ENCODE data around the gene CACNA1G.

Gene CACNA1G

DNA sequence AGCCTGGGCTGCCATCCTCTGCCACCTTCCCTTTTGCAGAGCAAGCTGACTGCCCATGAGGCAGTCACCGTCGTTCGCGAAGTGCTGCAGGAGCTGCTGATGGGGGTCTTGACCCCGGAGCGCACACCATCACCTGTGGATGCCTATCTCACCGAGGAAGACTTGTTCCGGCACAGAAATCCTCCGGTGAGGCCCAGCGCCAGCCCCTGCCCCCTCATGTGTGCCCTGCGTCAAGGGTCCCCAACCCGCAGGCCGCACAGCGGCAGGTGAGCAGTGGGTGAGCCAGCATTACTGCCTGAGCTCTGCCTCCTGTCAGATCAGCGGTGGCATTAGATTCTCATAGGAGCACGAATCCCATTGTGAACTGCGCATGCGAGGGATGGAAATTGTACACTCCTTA, 35.7 kb upstream of the CACNA1G start:
- FAIRE-seq (no peak), DNase-seq (ENCODE audit: insufficient read length, low spot score) (no peak)
- no peak for TF ChIP-seq POLR2A (IDR thresholded peaks at IDR 0.05; ENCODE audit: low read depth, low read length)

DNA sequence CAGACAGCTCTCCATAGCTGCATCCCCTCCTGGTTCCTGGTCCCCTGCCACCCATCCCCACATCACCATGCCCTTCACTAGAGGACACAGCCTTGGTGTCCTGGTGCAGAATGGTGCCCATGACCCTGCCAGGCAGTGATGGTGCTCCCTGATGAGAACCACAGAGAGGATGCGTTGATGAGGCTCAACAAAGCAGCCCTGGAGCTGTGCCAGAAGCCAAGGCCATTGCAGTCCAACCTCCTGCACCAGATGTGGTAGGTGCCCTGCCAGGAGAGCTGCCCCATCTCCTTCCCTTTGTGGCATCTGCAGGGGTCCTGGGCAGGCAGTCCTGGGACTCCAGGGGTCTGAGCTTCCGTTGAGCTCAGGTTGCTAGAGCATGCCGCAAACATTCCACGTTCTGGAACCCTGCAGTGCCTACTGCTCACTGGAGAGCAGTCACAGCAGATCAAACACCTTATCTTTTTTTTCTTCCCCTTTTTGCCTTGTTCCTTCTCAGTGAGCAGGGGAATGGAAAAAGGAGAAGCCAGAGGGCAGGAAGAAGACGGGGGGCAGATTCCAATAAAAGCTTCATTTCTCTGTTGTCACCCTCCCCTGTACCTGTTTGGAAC, 33.3 kb upstream of the CACNA1G start:
- TF ChIP-seq POLR2A (IDR thresholded peaks at IDR 0.05; ENCODE audit: low read depth, low read length): no peak
- no peak for DNase-seq (ENCODE audit: insufficient read length, low spot score)
- FAIRE-seq: no peak

GRCh38 chr17:50527949-50528474, 32.5 kb upstream of the CACNA1G start:
- no peak for TF ChIP-seq POLR2A (IDR thresholded peaks at IDR 0.05; ENCODE audit: low read depth, low read length)
- no peak for FAIRE-seq

DNA sequence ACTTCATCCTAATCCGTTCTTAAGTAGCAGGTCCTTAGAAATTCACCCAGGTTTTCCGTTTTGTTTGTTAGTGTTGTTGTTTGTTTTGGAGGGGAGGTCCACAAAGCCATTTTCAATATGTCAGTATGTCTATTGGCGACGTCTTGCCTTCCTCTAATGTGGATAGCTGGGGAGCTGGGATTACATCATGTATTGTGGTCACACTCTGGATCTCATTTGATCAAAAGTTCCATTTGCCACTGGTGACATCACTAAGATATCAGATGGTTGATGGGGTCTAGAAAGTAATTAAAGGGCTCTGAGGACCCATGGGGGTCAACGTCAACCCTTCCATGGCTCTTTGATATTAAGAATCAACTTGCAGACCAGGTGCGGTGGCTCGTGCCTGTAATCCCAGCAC, 30.7 kb upstream of the CACNA1G start:
- FAIRE-seq (no peak), DNase-seq (ENCODE audit: insufficient read length, low spot score) (no peak)
- TF ChIP-seq POLR2A (IDR thresholded peaks at IDR 0.05; ENCODE audit: low read depth, low read length): no peak

More at GRCh38 chr17:50527949-50528474, 32.5 kb upstream of the CACNA1G start:
- DNase-seq (ENCODE audit: insufficient read length, low spot score): no peak

DNA sequence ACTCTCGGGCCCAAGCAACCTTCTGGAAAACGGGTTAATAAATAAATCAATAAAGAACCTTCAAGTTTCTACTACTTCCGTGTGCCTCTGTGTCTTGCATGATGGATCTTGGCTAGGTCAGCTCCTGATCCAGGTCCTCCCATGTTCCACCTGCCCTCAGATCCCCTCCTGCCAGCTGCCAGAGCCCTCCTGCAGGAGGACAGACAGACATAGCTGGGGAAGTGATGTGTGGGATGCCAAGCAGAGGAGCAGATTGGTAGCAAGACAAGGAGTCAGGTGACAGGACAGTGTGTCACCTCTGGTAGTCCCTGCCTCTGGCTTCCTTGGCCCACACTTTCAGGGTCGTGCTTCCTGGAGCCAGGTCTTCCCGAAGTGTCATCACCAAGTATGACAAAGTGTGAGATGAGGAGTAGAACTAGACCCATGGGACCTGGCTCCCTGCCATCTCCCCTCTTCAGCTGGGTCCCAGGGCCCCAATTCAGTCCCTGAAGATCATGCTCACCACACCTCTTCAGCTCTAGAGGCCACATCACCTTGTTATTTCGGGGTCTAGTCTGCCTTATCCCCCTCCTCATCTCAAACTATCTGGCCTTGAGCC, 29.0 kb upstream of the CACNA1G start:
- no peak for FAIRE-seq
- no peak for DNase-seq (ENCODE audit: insufficient read length, low spot score)
- TF ChIP-seq POLR2A (IDR thresholded peaks at IDR 0.05; ENCODE audit: low read depth, low read length): no peak

DNA sequence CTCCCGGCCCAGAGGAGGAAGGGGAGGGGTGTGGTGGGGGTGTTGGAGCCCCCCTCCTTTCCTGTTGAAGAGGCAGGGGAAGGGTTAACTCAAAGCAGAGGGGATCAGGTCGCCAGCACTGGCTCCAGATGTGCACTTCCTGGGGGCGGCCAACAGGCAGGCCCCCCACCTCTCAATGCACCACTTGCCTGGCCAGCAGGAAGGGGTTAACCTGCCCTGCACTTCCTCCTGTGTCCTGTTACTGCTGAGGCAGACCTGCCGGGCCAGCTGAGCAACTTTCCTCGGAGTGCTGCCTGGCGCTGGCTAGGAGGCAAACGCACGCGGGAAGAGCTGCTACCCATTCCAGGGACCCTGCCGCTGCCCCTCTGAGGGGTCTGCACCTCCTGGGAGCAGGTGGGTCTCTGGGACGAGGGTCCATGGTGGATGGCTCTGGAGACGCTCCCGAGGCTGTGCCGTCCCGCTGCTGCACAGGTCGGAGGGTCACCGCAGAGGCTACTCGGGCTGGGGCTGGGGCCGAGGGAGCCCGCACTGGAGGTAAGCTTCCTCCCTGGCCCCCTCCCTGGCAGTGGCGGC, 28.0 kb upstream of the CACNA1G start, which contains the start of gene EPN3:
Gene EPN3, plus strand, starts transcription at position 284 of the 573 bp plus-strand sequence. CDS start 3,822 bp downstream, outside the sequence.
- FAIRE-seq: no peak
- no peak for TF ChIP-seq POLR2A (IDR thresholded peaks at IDR 0.05; ENCODE audit: low read depth, low read length)
- no peak for DNase-seq (ENCODE audit: insufficient read length, low spot score)

DNA sequence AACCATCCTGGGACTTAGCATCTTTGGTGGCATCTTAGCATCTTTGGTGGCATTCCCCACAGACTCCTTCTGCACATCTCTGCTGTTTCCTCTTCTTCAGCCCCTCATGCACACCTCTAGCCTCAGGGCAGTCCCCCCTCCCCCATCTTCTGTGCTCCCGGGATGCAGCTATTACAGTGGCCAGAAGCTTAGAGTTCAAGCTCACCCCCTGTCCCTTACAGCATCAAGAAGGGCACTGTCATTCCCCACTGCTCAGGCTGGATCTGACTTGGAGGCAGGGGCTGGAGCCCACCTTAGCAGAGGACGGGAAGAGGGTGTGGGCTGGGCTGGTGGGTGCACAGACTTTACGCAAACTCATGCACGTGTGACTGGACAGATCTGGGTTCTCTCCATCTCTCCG, 27.3 kb upstream of the CACNA1G start:
- TF ChIP-seq POLR2A (IDR thresholded peaks at IDR 0.05; ENCODE audit: low read depth, low read length): no peak
- FAIRE-seq (no peak), DNase-seq (ENCODE audit: insufficient read length, low spot score) (no peak)

GRCh38 chr17:50533720-50534148, 26.8 kb upstream of the CACNA1G start:
- TF ChIP-seq POLR2A (IDR thresholded peaks at IDR 0.05; ENCODE audit: low read depth, low read length): no peak
- DNase-seq (ENCODE audit: insufficient read length, low spot score) (no peak), FAIRE-seq (no peak)

DNA sequence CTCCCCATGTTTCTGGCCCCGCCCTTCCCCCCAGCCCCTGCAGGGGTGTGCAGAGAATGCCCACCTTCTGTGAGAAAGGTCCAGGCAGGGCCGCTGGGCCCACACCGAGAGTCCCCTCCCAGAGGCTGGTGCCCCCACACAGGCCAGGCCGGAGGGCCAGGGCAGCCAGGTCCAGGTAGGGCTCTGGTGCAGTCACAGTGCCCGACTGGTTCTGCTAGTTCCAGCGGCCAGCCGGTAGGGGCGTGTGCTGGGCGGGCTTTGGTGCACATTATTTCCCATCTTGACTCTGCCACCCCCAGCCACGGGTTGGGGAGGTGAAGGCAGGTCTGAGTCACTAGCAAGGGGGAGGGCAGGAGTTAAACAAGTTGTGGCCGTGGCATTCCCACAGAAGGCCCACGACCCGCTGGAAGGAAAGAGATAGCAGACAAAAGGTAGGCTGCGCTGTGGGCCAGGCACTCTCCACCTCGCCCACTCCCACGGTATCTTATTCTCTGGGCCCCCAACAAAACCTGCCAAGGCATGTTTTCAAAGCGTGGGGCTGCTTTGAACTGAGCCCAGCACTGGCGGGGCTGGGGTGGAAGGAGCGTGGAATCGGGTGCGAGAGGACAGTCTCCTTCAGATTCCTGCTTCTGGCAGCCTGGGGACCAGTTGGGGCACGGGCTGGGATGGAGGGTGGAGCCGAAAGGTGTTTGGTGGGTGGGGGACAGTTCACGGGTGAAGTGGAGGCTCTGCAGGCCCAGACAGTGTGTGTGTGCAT, 26.1 kb upstream of the CACNA1G start:
- DNase-seq (ENCODE audit: insufficient read length, low spot score): no peak
- no peak for TF ChIP-seq POLR2A (IDR thresholded peaks at IDR 0.05; ENCODE audit: low read depth, low read length)
- no peak for FAIRE-seq

- FAIRE-seq (no peak), DNase-seq (ENCODE audit: insufficient read length, low spot score) (no peak)
- TF ChIP-seq POLR2A (IDR thresholded peaks at IDR 0.05; ENCODE audit: low read depth, low read length): no peak
Observed at GRCh38 chr17:50534979-50535326, 25.6 kb upstream of the CACNA1G start.

DNA sequence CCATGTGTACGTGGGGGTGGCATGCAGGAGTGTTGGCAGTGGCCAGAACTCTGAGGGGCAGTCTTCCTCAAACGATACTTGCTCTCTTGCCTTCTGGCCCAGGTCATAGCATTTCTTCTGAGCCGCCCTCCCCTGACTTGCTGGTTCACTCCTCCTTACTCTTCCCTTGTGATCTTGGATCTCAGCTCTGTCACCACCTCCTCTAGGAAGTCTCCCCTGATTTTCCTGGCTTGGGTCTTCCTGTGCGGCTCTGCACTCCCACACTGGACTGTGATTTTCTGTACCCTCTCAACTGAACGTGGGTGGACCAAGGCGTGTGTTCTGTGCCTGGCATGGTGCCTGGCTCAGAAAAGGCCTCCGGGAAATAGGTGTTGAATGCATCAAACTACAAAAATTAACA, 25.1 kb upstream of the CACNA1G start:
- no peak for DNase-seq (ENCODE audit: insufficient read length, low spot score)
- no peak for FAIRE-seq

DNA sequence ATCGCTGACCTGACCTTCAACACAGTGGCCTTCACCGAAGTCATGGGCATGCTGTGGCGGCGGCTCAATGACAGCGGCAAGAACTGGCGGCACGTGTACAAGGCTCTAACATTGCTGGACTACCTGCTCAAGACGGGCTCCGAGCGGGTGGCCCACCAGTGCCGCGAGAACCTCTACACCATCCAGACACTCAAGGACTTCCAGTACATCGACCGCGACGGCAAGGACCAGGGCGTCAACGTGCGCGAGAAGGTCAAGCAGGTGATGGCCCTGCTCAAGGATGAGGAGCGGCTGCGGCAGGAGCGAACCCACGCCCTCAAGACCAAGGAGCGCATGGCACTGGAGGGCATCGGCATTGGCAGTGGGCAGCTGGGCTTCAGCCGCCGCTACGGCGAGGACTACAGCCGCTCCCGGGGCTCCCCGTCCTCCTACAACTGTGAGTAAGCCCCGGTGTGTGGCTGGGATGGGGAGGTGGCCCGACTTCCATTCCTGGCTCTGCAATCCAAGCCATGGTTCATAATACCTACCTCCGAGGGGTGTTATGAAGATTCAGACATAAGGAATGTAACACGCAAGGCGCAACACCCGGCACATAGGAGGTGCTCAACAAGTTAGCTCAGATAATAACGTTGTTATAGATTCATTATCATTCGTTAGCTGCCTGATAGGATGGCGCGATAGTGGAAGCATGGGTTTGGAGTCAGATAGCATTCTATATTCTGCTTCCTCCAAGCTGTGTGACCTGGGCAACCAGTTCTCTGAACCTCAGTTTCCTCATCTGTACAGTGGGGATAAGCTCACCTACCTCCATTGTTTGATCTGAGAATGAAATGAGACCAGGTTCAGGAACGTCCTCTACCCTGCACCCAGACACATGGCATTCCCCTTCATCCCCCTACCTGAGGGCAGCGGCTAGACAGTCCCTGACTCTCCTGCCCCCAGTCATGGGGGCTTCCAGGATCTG, 23.6 kb upstream of the CACNA1G start:
- FAIRE-seq (no peak), DNase-seq (ENCODE audit: insufficient read length, low spot score) (no peak)
- no peak for TF ChIP-seq POLR2A (IDR thresholded peaks at IDR 0.05; ENCODE audit: low read depth, low read length)

More for the DNA sequence above, 25.1 kb upstream of the CACNA1G start:
- no peak for TF ChIP-seq POLR2A (IDR thresholded peaks at IDR 0.05; ENCODE audit: low read depth, low read length)

Measured in H54 (cell line).